Measurements from ENCODE around the gene SMAP2. TPM values are rescaled to one million over a fixed set of nuclear protein-coding genes. Genes with fewer than 3 reads are reported as not detected.
"Not testable (repeated sequence)": the region's sequence is repeated elsewhere in the genome, so short reads cannot be mapped to it uniquely, and the experiment has no call there.

SMAP2 gene
- total RNA-seq = 156 and 157 TPM in 2 replicates

GRCh38 chr1:40373323-40374283 is at the start of gene SMAP2:
SMAP2 (plus strand) TSS chr1:40373727; CDS start chr1:40374121, 394 bp downstream.
- Mint-ChIP-seq H3K36me3 (ENCODE audit: low read depth) (peaks cover 34% of the 10 kb centered on the region), H3K27me3 (no peaks in the 10 kb centered on the region), H3K27ac (peak within 1 kb of the TSS; percentile 99), H3K4me1 (peaks cover 45% of the 10 kb centered on the region), H3K9me3 (no peaks in the 10 kb centered on the region), H3K4me3 (peak within 1 kb of the TSS; percentile 96)
- peak; percentile 99 for DNase-seq
- intact Hi-C loops (cut with micrococcal nuclease) = loop anchor here (5.0 kb wide), 2 partner anchors 79 to 116 kb away; partner anchors contain the start of genes ZFP69B and ZMPSTE24

DNA sequence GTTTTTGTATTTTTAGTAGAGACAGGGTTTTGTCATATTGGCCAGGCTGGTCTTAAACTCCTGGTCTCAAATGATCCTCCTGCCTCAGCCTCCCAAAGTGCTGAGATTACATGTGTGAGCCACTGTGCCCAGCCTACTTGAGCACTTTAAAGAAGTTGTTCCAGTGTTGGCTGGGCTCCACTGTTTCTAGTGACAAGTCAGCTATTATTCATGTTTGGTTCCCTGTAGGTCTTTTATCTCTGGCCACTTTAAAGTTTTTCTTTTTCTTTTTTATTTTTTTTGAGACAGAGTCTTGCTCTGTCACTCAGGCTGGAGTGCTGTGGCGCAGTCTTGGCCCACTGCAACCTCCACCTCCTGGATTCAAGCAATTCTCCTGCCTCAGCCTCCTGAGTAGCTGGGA is 42.1 kb upstream of the SMAP2 start:
- DNase-seq; H3K4me1 Mint-ChIP-seq; H3K4me3 Mint-ChIP-seq; H3K36me3 Mint-ChIP-seq (ENCODE audit: low read depth); H3K27ac Mint-ChIP-seq; H3K9me3 Mint-ChIP-seq; intact Hi-C loops (cut with micrococcal nuclease): not testable (repeated sequence)
- H3K27me3 Mint-ChIP-seq = peaks cover 12% of the 10 kb centered on the region

DNA sequence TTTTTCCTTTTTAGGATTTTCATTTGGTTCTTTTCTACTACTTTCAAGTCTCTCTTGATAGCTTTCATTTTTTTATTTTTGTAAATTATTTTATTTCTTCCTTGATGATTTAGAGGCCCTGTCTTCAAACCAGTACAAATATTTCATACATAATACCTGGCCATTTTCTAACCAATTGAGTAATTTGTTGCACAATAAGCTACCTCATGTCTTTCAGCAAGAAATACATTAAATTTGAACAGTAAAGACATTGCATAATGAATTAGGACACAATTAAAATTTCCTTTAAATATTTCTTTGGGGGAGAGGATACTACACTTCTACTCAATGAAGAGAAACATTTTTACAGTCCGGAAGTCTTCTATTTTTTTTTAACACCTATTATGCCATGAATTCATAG is 40.8 kb upstream of the SMAP2 start:
- Mint-ChIP-seq H3K9me3 (no peaks in the 10 kb centered on the region), H3K36me3 (ENCODE audit: low read depth) (no peaks in the 10 kb centered on the region), H3K27ac (no peak overlapping the region), H3K27me3 (peaks cover 12% of the 10 kb centered on the region), H3K4me3 (no peak overlapping the region), H3K4me1 (no peaks in the 10 kb centered on the region)
- intact Hi-C loops (cut with micrococcal nuclease) = no loop called here
- no peak for DNase-seq

GRCh38 chr1:40337443-40337842 is 36.1 kb upstream of the SMAP2 start:
- peaks cover 5% of the 10 kb centered on the region for H3K9me3 Mint-ChIP-seq
- no peak overlapping the region for H3K27ac Mint-ChIP-seq
- no peak for DNase-seq
- intact Hi-C loops (cut with micrococcal nuclease) = no loop called here
- H3K4me3 Mint-ChIP-seq = no peak overlapping the region
- no peaks in the 10 kb centered on the region for H3K36me3 Mint-ChIP-seq (ENCODE audit: low read depth)
- H3K27me3 Mint-ChIP-seq = peaks cover 2% of the 10 kb centered on the region
- peaks cover 33% of the 10 kb centered on the region for H3K4me1 Mint-ChIP-seq

DNA sequence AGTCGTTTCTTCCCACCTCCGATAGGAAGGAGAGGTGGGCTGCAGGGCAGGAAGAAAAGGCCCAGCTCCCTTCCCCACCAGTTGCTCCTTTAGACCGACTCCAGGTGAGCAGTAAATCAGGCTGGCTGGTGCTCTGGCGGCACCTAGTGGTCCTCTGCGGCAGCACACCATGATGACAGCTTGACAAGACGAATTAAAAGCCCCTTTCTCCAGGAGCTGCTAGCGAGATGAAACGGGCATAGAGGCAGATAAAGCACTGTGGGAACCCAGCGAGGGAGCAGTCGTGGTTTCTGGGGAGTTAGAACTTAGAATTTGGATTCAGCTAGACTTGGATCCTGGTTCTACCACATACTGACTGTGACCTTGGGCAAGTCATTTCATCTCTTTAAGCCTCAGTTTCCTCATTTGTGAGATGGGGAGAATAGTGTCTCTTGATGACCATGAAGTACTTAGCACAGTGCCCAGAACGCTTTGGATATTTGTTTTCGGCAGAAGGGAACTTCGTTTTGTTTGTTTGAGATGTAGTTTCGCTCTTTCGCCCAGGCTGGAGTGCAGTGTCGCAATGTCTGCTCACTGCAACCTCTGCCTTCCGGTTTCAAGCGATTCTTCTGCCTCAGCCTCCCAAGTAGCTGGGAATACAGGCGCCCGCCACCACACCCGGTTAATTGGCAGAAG is 34.6 kb upstream of the SMAP2 start:
- Mint-ChIP-seq H3K4me3 (peak overlapping the region; percentile 34), H3K27ac (peak overlapping the region; percentile 35), H3K36me3 (ENCODE audit: low read depth) (no peaks in the 10 kb centered on the region), H3K9me3 (peaks cover 5% of the 10 kb centered on the region), H3K27me3 (no peaks in the 10 kb centered on the region), H3K4me1 (peaks cover 42% of the 10 kb centered on the region)
- intact Hi-C loops (cut with micrococcal nuclease) = loop anchor here (1.0 to 2.0 kb wide), 5 partner anchors 24 to 260 kb away; no protein-coding TSS in a partner anchor
- peak; percentile 97 for DNase-seq

GRCh38 chr1:40339420-40340323 is 33.9 kb upstream of the SMAP2 start:
- peaks cover 50% of the 10 kb centered on the region for H3K4me1 Mint-ChIP-seq
- DNase-seq = no peak
- peak overlapping the region; percentile 1 for H3K4me3 Mint-ChIP-seq
- H3K27me3 Mint-ChIP-seq = no peaks in the 10 kb centered on the region
- no peaks in the 10 kb centered on the region for H3K36me3 Mint-ChIP-seq (ENCODE audit: low read depth)
- intact Hi-C loops (cut with micrococcal nuclease) = loop anchor here (2.0 kb wide), 2 partner anchors 195 to 261 kb away; no protein-coding TSS in a partner anchor
- H3K9me3 Mint-ChIP-seq = peaks cover 8% of the 10 kb centered on the region
- H3K27ac Mint-ChIP-seq = peak overlapping the region; percentile 18

DNA sequence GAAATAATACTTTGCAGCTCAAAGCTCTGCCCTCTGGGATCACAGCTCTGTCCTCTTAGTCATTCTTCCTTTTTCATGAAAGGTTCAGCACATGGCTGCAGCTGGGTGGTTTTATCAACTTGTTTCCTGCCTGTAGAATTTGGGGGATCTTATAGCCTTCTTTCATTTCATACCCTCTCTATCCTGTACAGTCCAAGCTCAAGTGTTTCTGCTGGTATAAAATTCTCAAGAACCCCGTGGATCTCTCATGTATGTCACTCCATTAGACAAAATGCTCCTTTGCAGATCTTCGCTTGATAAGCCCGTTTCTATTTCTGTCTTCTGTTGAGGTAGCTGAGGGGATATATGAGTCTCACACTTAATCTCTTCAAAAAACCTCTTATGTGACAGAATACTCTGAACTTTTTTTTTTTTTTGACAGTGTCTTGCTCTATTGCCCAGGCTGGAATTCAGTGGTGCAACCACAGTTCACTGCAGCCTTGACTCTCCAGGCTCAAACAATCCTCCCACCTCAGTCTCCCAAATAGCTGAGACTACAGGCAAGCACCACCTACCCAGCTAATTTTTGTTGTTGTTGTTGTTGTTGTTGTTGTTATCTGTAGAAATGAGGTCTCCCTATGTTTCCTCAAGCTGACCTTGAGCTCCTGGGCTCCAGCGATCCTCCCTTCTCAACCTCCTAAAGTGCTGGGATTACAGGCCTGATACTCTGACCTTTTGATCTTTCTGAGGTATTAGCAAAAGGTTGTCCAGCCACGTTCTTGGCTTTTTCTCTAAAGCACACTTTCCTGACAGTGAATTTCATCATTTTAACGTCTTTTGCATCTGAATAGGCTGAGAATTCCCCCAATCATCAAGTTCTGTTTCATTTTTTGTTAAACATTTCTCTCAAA is 31.8 kb upstream of the SMAP2 start:
- peaks cover 8% of the 10 kb centered on the region for H3K9me3 Mint-ChIP-seq
- H3K4me1 Mint-ChIP-seq = peaks cover 57% of the 10 kb centered on the region
- no peaks in the 10 kb centered on the region for H3K27me3 Mint-ChIP-seq
- intact Hi-C loops (cut with micrococcal nuclease) = loop anchor here (2.0 kb wide), 1 partner anchor 43 kb away; no protein-coding TSS in a partner anchor
- peak overlapping the region; percentile 68 for H3K4me3 Mint-ChIP-seq
- peak; percentile 69 for DNase-seq
- peak overlapping the region; percentile 95 for H3K27ac Mint-ChIP-seq
- H3K36me3 Mint-ChIP-seq (ENCODE audit: low read depth) = no peaks in the 10 kb centered on the region

DNA sequence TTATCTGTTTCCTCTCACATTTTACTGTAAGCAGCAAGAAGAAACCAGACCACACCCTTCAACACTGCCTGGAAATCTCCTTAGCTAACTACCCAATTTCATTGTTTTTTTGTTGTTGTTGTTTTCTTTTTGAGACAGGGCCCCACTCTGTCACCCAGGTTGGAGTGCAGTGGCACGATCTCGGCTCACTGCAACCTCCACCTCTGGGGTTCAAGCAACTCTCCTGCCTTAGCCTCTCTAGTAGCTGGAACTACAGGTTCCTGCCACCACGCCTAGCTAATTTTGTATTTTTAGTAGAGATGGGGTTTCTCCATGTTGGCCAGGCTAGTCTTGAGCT is 31.2 kb upstream of the SMAP2 start:
- intact Hi-C loops (cut with micrococcal nuclease) = loop anchor here (2.0 kb wide), 1 partner anchor 42 kb away; no protein-coding TSS in a partner anchor

GRCh38 chr1:40344597-40344996 is 28.9 kb upstream of the SMAP2 start:
- Mint-ChIP-seq H3K27ac (peak overlapping the region; percentile 61), H3K27me3 (no peaks in the 10 kb centered on the region), H3K36me3 (ENCODE audit: low read depth) (no peaks in the 10 kb centered on the region), H3K4me3 (peak overlapping the region; percentile 68), H3K9me3 (peaks cover 8% of the 10 kb centered on the region), H3K4me1 (peaks cover 50% of the 10 kb centered on the region)
- DNase-seq = peak; percentile 73
- intact Hi-C loops (cut with micrococcal nuclease) = no loop called here

More for the DNA sequence above, 31.2 kb upstream of the SMAP2 start:
- Mint-ChIP-seq H3K27ac (peak overlapping the region; percentile 95), H3K4me3 (peak overlapping the region; percentile 68), H3K4me1 (peaks cover 57% of the 10 kb centered on the region)
- H3K9me3 Mint-ChIP-seq; H3K36me3 Mint-ChIP-seq (ENCODE audit: low read depth); H3K27me3 Mint-ChIP-seq: not testable (repeated sequence)
- DNase-seq = peak; percentile 74

DNA sequence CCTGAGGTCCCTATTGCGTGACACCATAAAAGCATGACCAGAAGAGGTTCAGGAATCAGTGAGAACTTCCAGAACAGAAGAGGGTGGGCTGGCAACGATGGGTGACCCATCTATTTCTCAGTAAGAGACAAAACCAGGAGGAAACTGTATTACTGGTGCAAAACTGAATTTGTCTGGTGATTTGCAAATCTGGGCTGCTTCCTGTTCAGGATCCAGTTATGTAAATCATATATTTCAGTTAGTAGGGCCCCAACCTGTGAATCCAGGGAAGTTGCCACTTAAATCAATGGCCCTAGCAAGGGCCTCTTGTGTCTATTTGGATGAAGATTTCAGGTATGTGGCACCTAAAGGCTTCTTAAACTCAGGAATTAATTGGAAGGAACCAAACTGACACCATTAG is 23.1 kb upstream of the SMAP2 start:
- Mint-ChIP-seq H3K27me3 (no peaks in the 10 kb centered on the region), H3K27ac (no peak overlapping the region), H3K9me3 (no peaks in the 10 kb centered on the region), H3K4me1 (peaks cover 3% of the 10 kb centered on the region), H3K36me3 (ENCODE audit: low read depth) (no peaks in the 10 kb centered on the region), H3K4me3 (no peak overlapping the region)
- intact Hi-C loops (cut with micrococcal nuclease) = no loop called here
- no peak for DNase-seq

DNA sequence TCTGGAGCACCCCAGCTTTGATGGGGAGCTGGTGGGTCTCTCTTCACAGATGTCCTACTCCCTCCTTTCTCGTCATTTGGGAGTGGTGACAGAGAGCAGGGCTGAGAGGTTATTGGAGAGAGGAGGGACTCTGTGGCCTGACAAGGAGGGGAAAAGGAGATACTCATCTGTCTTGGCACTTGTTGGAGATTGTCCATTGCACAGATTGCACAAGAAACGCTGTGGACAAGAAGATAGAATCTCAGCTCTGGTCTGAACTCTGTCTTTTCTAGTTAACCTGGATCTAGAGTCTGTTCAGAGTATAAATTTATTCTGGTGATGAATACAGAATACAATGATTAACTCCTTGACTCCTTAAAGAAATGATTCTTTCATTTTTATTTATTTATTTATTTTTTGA is 22.4 kb upstream of the SMAP2 start:
- H3K9me3 Mint-ChIP-seq = peaks cover 3% of the 10 kb centered on the region
- H3K27me3 Mint-ChIP-seq = no peaks in the 10 kb centered on the region
- peaks cover 6% of the 10 kb centered on the region for H3K4me1 Mint-ChIP-seq
- intact Hi-C loops (cut with micrococcal nuclease) = no loop called here
- no peak for DNase-seq
- no peak overlapping the region for H3K27ac Mint-ChIP-seq
- no peak overlapping the region for H3K4me3 Mint-ChIP-seq
- no peaks in the 10 kb centered on the region for H3K36me3 Mint-ChIP-seq (ENCODE audit: low read depth)

DNA sequence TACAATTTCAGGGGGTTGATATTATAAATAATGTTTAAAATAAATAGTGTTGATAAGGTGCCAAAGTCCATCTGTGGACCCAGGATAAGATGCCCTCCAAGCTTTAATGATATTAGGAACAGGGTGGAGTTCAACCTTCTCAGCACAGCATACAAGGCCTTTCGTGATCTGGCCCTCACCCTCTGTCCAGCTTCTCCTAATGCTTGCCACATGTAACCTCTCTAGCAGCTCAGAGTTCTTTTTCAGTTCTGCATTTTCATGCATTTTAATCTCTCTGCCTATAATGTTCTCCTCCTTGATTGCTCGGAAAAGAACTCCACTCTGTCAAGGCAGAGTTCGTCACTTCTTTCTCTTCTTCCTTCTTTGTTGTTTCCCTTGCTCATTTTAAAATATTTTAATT is 21.4 kb upstream of the SMAP2 start:
- peaks cover 3% of the 10 kb centered on the region for H3K9me3 Mint-ChIP-seq
- H3K4me1 Mint-ChIP-seq = peaks cover 6% of the 10 kb centered on the region
- H3K4me3 Mint-ChIP-seq = no peak overlapping the region
- DNase-seq = no peak
- no peaks in the 10 kb centered on the region for H3K36me3 Mint-ChIP-seq (ENCODE audit: low read depth)
- H3K27ac Mint-ChIP-seq = no peak overlapping the region
- H3K27me3 Mint-ChIP-seq = no peaks in the 10 kb centered on the region
- intact Hi-C loops (cut with micrococcal nuclease) = no loop called here

All from activated CD4-positive, alpha-beta T cell treated with anti-CD3 and anti-CD28 coated beads, Interleukin-2, amount 10 ng/mL, durations not matched to agents 24 days and 14 days (primary cell).